Suprapubic skin (tissue), 4 donors: Measurements from ENCODE around the gene CKLF. TPM values are rescaled to one million over a fixed set of nuclear protein-coding genes. Genes with fewer than 3 reads are reported as not detected.
"Not testable (repeated sequence)": the region's sequence is repeated elsewhere in the genome, so short reads cannot be mapped to it uniquely, and the experiment has no call there.

ENCODE experiments used
- DNase-seq, 2 donors: peaks; one replicate each; pipeline ENCODE4 v3.0.0-alpha.2; 2019; ENCODE audit warnings: low spot score in 2 of 2
- H3K27ac ChIP-seq: fragments of 200-600 bp; sonication (generic); one replicate; pipeline ENCODE4 v1.5.1; 2019
- H3K27me3 ChIP-seq: fragments of 200-600 bp; sonication (generic); one replicate; pipeline ENCODE4 v1.5.1; 2019
- H3K36me3 ChIP-seq: fragments of 200-600 bp; sonication (generic); one replicate; pipeline ENCODE4 v1.5.1; 2019
- H3K4me1 ChIP-seq: fragments of 200-600 bp; sonication (generic); one replicate; pipeline ENCODE4 v1.5.1; 2019
- H3K4me3 ChIP-seq: fragments of 200-600 bp; sonication (generic); one replicate; pipeline ENCODE4 v1.5.1; 2019; ENCODE audit warnings: mild to moderate bottlenecking
- H3K9me3 ChIP-seq: fragments of 200-600 bp; sonication (generic); one replicate; pipeline ENCODE4 v1.5.1; 2019
- CTCF ChIP-seq, 2 donors: fragments of 200-600 bp in 1 of 2; fragments of 450-650 bp in 1 of 2; sonication (generic) in 1 of 2; IDR thresholded peaks; one replicate each; pipeline ENCODE4 v1.5.1; 2016 to 2019; ENCODE audit warnings: antibody characterized with exemption in 2 of 2, mild to moderate bottlenecking in 1 of 2, moderate library complexity in 1 of 2
- EP300 ChIP-seq: sonication (generic); formaldehyde crosslinking; IDR thresholded peaks from one replicate; pipeline ENCODE4 v1.6.1; 2017; ENCODE audit warnings: antibody characterized with exemption
- POLR2A ChIP-seq, 2 donors: fragments of 450-650 bp; IDR thresholded peaks; one replicate each; pipeline ENCODE4 v1.6.1; 2017; ENCODE audit warnings: antibody characterized with exemption in 2 of 2, mild to moderate bottlenecking in 2 of 2, moderate library complexity in 2 of 2
- POLR2AphosphoS5 ChIP-seq, 3 donors: sonication (generic); formaldehyde crosslinking; IDR thresholded peaks; one replicate each; pipeline ENCODE4 v1.6.1; 2017; ENCODE audit warnings: antibody characterized with exemption in 3 of 3
- WGBS: methylation state at CpG from one replicate; pipeline ENCODE4 v1.1.5; 2018; 5-methylcytosine and 5-hydroxymethylcytosine counted together
- total RNA-seq, 4 donors: library from RNA; depleted of rRNA; stranded (reverse); fragments of >200 nt; gene quantifications; one replicate each; pipeline ENCODE4 v1.1.0, GENCODE V29; 2016

The CKLF gene
- total RNA-seq, 4 donors from 2014 or later, result 15.4 to 33.7 (median 21.4) TPM

GRCh38 chr16:66605177-66605978 is 53.0 kb downstream of the CKLF start:
- Histone ChIP-seq H3K4me1 (peaks cover 33% of the 10 kb centered on the region), H3K27me3 (no peaks in the 10 kb centered on the region), H3K4me3 (peak overlapping the region; percentile 69), H3K36me3 (peaks cover 15% of the 10 kb centered on the region), H3K27ac (peak overlapping the region; percentile 81), H3K9me3 (no peaks in the 10 kb centered on the region)
- 37% methylated on average over 4 of the region's 61 CpGs for WGBS
- TF ChIP-seq POLR2AphosphoS5 (IDR thresholded peaks at IDR 0.05), result no peak
- TF ChIP-seq CTCF (IDR thresholded peaks at IDR 0.05), result no peak
- no peak for TF ChIP-seq POLR2A (IDR thresholded peaks at IDR 0.05)
- no peak for TF ChIP-seq EP300
- DNase-seq, result peak; percentile 85 to 87

- Histone ChIP-seq H3K4me3 (peak overlapping the region; percentile 69), H3K27me3 (no peaks in the 10 kb centered on the region), H3K36me3 (peaks cover 23% of the 10 kb centered on the region), H3K9me3 (no peaks in the 10 kb centered on the region), H3K4me1 (peaks cover 33% of the 10 kb centered on the region), H3K27ac (peak overlapping the region; percentile 81)
- TF ChIP-seq POLR2AphosphoS5 (IDR thresholded peaks at IDR 0.05) (no peak), POLR2A (IDR thresholded peaks at IDR 0.05) (no peak), EP300 (no peak)
- WGBS, result 32% methylated on average over 6 of the region's 10 CpGs
- DNase-seq, result no peak
Observed at GRCh38 chr16:66605979-66606751, 53.8 kb downstream of the CKLF start.

- TF ChIP-seq POLR2AphosphoS5 (IDR thresholded peaks at IDR 0.05) (no peak), CTCF (IDR thresholded peaks at IDR 0.05) (peak; percentile 62 to 92)
- Histone ChIP-seq H3K4me1 (peaks cover 33% of the 10 kb centered on the region), H3K27me3 (no peaks in the 10 kb centered on the region), H3K9me3 (no peaks in the 10 kb centered on the region), H3K27ac (no peak overlapping the region), H3K36me3 (peaks cover 46% of the 10 kb centered on the region), H3K4me3 (no peak overlapping the region)
- 36% methylated on average over 14 of the region's 17 CpGs for WGBS
- peak; percentile 89 to 90 for DNase-seq
Observed at GRCh38 chr16:66608241-66609138, 56.1 kb downstream of the CKLF start.

GRCh38 chr16:66609139-66609510 is 56.7 kb downstream of the CKLF start:
- Histone ChIP-seq H3K27ac (no peak overlapping the region), H3K4me1 (peaks cover 33% of the 10 kb centered on the region), H3K9me3 (no peaks in the 10 kb centered on the region), H3K4me3 (no peak overlapping the region), H3K27me3 (no peaks in the 10 kb centered on the region), H3K36me3 (peaks cover 52% of the 10 kb centered on the region)
- WGBS, result 87% methylated on average over 8 of the region's 12 CpGs
- no peak for TF ChIP-seq EP300
- TF ChIP-seq CTCF (IDR thresholded peaks at IDR 0.05), result no peak
- no peak for TF ChIP-seq POLR2A (IDR thresholded peaks at IDR 0.05)
- TF ChIP-seq POLR2AphosphoS5 (IDR thresholded peaks at IDR 0.05), result no peak
- DNase-seq, result no peak

- Histone ChIP-seq H3K36me3 (peaks cover 57% of the 10 kb centered on the region), H3K4me1 (peaks cover 30% of the 10 kb centered on the region), H3K4me3 (no peak overlapping the region), H3K9me3 (no peaks in the 10 kb centered on the region), H3K27ac (no peak overlapping the region), H3K27me3 (no peaks in the 10 kb centered on the region)
- 84% methylated on average over 14 of the region's 14 CpGs for WGBS
- TF ChIP-seq POLR2A (IDR thresholded peaks at IDR 0.05) (no peak), CTCF (IDR thresholded peaks at IDR 0.05) (no peak), POLR2AphosphoS5 (IDR thresholded peaks at IDR 0.05) (no peak), EP300 (no peak)
- DNase-seq, result no peak
Observed at GRCh38 chr16:66610111-66610820, 57.9 kb downstream of the CKLF start.

GRCh38 chr16:66611911-66612310 is 59.5 kb downstream of the CKLF start:
- H3K9me3 ChIP-seq, H3K4me3 ChIP-seq, H3K27me3 ChIP-seq, DNase-seq, H3K27ac ChIP-seq: not testable (repeated sequence)
- WGBS, result 94% methylated on average over 8 of the region's 8 CpGs
- peaks cover 14% of the 10 kb centered on the region for H3K4me1 ChIP-seq
- peaks cover 60% of the 10 kb centered on the region for H3K36me3 ChIP-seq
